ENCODE measurements around the gene TMEM266.
"Not testable (repeated sequence)": the region's sequence is repeated elsewhere in the genome, so short reads cannot be mapped to it uniquely, and the experiment has no call there.

The TMEM266 gene

GRCh38 chr15:76059320-76060117 is at the start of gene TMEM266:
TSS of gene TMEM266 (plus strand) at chr15:76059985. CDS start at chr15:76134264, 74,279 bp downstream.
- peak; percentile 13 for DNase-seq (ENCODE audit: low spot score)

GRCh38 chr15:76010613-76011012 is 49.2 kb upstream of the TMEM266 start:
- no peak for DNase-seq (ENCODE audit: low spot score)

- DNase-seq (ENCODE audit: low spot score), result peak; percentile 0
Measured at GRCh38 chr15:76011627-76012551, 47.9 kb upstream of the TMEM266 start, which contains the start of gene NRG4. TSS of gene NRG4 (minus strand) at chr15:76012424. CDS start at chr15:76011230, 1,194 bp downstream.

- DNase-seq (ENCODE audit: low spot score), result not testable (repeated sequence)
Measured at GRCh38 chr15:76013470-76013869, 46.3 kb upstream of the TMEM266 start.

DNA sequence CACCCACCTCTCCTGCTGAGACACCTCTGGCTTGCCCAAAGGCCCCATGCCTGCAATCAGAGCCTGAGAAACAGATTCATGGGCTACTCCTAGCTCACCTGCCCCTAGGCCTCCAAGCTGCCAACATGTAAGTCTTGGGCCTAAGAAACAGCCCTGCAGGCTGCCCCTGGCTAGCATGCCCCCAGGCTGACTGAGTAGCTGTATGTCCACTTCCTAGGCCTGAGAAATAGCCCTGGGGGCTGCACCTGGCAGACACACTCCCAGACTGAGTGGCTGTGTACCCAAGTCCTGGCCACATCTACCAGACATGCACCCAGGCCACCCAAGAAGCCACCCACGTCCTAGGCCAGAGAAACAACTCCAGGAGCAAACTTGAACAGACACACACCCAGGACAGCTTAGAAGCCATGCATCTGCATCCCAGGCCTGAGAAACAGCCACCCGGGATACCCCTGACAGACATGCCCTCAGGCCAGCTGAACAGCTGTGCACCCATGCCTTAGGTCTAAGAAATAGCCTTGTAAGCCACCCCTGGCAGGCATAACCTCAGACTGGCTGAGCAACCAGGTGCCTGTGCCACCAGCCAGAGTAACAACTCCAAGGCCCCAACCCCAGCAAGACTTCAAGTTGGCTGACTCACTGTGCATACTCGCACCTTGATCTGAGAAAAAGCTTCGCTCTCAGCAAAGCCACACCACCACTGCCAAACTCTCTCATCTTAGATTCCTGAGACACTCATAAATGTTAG is 35.6 kb upstream of the TMEM266 start:
- DNase-seq (ENCODE audit: low spot score), result no peak

- no peak for DNase-seq (ENCODE audit: low spot score)
Measured at GRCh38 chr15:76032046-76032445, 27.7 kb upstream of the TMEM266 start.

DNA sequence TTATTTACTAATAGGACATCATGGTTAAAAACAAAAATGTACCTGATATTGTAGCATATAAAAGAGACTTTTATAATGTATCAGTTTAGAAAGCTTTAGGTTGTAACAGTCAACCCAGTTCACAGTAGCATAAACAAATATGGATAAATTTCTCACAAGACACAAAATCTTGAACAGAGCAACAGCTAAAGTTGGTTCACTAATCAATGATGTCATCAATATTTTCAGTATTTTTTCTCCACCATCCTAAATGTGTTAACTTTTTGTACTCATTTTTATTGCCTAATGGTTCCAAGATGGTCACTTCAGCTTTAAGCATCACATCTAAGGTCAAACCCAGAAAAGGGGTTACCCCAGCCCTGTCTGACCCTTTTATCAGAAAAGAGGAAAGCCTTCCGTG is 26.3 kb upstream of the TMEM266 start:
- no peak for DNase-seq (ENCODE audit: low spot score)

DNA sequence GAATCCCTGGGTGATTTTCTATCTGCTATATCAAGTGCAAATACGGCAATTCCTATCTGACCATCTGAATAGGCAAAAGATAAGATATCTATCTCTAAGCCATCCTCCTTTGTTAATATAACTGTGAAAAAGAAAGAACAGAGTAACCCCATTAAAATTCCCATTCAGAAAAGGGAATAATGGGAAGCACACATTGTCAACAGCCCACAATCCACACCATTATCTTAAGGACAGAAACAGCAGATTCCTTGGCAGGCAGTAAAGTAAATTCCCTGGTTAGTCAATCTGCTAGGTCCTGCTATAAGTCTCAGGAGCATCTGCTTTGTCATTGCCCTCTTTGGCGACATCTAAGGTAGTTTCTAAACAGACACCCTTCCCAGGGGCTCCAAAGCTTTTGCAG is 25.7 kb upstream of the TMEM266 start:
- DNase-seq (ENCODE audit: low spot score), result no peak

DNA sequence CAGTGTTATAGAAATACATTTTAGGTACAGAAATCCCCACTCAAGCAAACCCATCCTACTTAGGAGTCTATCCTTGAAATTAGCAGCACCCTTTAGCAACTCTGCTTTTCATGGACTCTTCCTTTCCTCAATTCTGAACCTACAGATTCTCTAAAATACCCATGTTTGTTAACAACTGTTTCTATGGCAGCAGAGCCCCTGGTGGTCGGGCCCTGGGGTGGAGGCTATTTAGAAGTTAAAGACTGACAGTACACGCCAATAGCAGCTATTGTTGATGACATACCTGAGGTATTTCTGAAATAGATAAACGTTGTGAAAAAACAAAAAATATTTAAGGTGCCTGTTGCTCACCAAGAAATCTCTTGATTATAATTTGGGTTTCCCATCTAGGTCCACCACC is 24.2 kb upstream of the TMEM266 start:
- no peak for DNase-seq (ENCODE audit: low spot score)

GRCh38 chr15:76038512-76038911 is 21.3 kb upstream of the TMEM266 start:
- no peak for DNase-seq (ENCODE audit: low spot score)

DNA sequence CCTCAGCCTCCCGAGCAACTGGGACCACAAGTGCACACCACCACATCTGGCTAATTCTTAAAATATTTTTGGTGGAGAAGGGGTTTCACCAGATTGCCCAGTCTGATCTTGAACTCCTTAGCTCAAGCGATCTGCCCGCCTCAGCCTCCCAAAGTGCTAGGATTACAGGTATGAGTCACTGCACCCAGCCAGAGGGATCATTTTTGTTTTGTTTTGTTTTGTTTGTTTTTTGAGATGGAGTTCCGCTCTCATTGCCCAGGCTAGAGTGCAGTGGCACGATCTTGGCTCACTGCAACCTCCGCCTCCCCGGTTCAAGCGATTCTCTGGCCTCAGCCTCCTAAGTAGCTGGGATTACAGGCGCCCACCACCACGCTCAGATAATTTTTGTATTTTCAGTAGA is 5.6 kb upstream of the TMEM266 start:
- not testable (repeated sequence) for DNase-seq (ENCODE audit: low spot score)

GRCh38 chr15:76056931-76057330 is 2.9 kb upstream of the TMEM266 start:
- DNase-seq (ENCODE audit: low spot score), result no peak

DNA sequence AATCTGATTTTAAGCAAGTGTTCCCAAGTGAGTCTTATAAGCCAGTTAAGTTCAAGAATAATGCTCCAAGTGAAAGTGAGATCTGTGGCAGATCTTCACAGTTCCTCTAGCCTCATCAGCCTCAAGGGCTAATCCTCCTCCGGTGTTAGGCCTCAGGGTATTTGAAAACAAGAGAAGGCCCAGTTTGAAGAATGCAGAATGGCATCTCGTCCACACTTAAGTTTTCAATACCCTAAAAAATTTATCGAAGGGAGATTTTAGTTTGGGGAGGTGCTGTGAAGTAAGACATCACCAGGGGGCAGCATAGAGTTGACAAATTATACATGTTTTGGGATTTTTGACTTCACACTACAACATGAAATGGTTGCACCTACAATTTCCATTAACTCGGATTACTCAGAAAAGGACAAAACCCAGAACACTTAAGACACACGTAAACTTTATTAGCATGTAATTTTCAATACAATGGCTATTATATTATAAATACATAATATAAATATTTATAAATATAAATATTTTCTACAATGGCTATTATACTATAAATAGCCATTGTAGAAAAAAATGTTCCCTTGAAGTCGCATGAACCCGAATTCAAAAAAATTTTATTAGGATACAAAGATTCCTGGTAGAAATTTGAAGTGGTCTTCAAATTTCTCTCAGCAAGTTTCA is 2.3 kb upstream of the TMEM266 start:
- peak; percentile 8 for DNase-seq (ENCODE audit: low spot score)

DNA sequence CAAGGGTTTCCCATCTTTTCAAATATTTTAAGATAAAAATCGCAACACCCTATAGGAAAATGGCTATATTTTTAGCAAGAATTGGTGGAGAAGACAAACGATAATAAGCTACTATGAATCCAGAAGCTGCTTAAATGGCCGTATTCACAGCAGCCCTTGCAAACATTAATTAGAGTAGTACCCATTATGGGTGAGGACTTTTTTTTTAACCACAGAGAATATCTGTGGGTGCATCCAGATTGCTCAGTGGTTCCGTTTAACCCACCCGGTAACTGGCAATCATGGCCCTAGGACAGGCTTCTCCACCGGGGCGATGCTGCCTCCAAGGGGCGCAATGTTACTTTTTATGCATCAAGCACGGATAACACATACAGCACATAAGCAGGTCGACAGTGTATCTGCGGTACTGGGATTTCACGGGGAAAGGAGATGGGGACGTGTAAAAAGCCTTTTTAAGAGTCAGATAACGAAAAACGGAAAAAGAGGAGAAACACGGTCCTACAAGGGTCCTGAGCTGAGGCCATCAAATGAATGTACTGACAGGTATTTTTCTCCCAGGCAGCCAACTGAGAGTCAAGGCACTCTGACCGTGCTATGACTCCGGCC is 968 bp upstream of the TMEM266 start:
- DNase-seq (ENCODE audit: low spot score), result no peak

GRCh38 chr15:76060118-76060989 is 569 bp downstream of the TMEM266 start:
- no peak for DNase-seq (ENCODE audit: low spot score)

GRCh38 chr15:76061700-76062099 is 1.9 kb downstream of the TMEM266 start:
- DNase-seq (ENCODE audit: low spot score), result no peak

GRCh38 chr15:76062286-76062685 is 2.5 kb downstream of the TMEM266 start:
- no peak for DNase-seq (ENCODE audit: low spot score)

GRCh38 chr15:76064375-76064774 is 4.6 kb downstream of the TMEM266 start:
- no peak for DNase-seq (ENCODE audit: low spot score)

DNA sequence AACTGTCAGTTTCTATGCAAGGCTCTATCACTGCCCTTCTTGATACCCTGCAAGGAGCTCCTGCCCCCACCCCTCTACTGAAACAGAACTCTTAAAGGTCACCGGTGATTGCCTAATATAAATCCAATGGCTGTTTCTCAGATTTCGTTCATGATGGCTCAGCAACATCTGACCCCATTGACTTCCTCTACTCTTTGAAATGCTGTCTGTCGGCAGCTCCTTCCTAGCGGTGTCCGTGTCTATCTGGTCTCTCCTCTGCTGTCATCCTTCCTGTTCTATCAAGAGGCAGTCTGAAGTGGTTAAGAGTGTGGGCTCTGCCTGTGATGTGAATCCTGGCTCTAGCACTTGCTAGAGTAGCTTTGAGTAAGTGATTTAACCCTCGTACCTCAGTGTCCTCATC is 5.5 kb downstream of the TMEM266 start:
- DNase-seq (ENCODE audit: low spot score), result no peak

- DNase-seq (ENCODE audit: low spot score), result no peak
Measured at GRCh38 chr15:76065793-76066192, 6.0 kb downstream of the TMEM266 start.

Data from COLO829 (cell line).